ENCODE measurements around the gene PDE3A.
"Not testable (repeated sequence)": the region's sequence is repeated elsewhere in the genome, so short reads cannot be mapped to it uniquely, and the experiment has no call there.

PDE3A gene

GRCh38 chr12:20560935-20561334 is 192.6 kb downstream of the PDE3A start:
- no peak for FAIRE-seq

- no peak for FAIRE-seq
Measured at GRCh38 chr12:20561871-20562270, 193.5 kb downstream of the PDE3A start.

DNA sequence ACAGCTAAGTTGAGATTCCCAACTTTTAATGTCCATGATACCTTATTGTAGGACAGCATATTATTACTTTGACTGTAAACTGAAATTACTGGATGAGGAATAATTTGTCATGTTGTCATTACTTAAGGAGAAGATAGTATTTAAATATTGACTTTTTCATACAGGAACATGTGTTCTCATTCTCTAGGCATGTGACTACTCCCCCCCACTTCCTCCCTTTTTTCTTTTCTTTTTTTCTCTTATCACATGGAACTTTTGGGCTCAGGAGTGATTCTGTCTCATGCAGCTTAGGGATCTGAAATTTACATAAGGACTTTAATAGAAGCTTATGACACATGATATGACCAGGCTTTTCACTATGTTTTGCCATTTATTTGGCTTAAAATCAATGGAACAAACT is 199.1 kb downstream of the PDE3A start:
- no peak for FAIRE-seq

DNA sequence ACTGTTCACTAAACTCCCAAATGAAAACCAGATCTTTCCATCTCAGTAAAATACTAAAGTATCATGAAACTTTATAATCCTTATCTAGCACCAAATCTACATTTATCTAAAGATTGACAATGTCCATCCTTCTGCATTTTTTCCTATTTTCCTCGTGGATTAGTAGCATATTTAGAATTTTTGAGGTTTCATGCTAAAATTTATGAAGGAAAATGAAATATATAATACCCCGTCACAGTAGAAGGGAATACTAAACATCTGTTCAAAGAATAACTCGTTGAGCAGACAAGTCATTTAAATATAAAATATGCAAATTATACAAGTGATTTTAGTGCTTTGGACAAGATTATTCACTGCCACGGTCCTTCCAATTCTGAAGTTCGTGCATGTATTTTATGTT is 204.1 kb downstream of the PDE3A start:
- no peak for FAIRE-seq

DNA sequence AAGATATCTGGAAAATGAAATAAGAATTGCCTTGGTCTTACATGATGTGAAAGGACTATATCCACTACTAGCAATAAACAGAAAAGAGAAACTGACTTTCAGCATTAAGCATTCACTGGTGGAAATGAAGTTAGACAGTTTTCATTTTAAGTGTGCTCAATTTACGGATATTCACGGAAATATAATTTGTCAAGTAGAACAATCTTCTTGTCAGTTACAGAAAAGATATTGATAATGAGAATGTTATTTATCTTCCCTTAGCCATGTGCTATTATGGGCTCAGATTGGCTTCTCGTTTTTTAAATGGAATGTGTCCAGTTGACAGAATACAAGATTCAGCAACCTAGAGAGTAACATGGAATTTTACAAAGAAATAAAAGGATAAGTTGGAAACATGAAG is 208.2 kb downstream of the PDE3A start:
- FAIRE-seq = no peak

- FAIRE-seq = no peak
Measured at GRCh38 chr12:20577054-20577453, 208.7 kb downstream of the PDE3A start.

GRCh38 chr12:20578142-20578541 is 209.8 kb downstream of the PDE3A start:
- FAIRE-seq = no peak

DNA sequence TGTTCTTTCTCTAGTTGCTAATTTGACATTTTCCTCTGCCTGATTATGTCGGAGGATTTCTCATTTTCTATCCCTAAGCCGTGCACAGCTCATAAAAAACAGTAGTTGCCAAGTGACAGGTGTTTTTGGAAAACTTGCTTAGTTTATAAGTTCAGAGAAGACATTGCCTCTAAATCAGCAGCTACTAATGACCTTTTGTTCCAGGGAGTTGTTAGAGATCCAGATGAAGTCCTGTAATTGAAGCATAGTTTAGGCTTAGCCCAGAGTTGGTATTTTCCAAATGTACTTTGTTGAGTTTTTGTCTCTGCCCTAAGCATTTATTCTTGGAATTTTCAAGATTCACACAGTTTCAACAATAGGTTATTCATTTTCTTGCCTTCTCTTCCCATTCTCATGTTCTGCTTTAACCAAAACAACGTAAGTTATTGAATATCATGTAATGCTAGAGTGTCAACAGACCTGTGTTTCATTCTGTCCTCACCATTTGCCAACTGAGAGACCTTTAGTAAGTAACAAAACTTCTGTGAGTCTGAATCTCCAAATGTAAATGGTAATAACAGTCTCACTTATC is 216.8 kb downstream of the PDE3A start:
- FAIRE-seq = no peak

- no peak for FAIRE-seq
Measured at GRCh38 chr12:20585913-20586312, 217.6 kb downstream of the PDE3A start.

DNA sequence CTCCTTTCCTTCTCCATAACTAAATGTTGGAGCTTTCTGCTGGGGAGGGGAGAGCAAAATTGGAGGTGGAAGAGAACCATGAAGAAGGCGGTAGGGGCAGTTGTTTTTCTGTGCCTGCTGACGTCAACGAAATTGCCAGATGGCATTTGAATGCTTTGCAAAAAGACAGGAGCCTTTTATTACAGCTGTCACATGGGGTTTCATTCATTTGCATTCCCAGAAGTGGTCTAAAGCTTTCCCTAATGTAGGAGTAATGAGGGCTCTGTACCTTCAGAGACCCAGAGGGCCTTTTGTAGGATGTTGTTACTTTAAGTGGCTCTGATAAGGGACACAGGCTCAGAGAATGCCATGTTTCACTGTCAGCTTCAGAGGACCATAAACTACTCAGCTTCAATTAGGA is 219.7 kb downstream of the PDE3A start:
- no peak for FAIRE-seq

- FAIRE-seq = no peak
Measured at GRCh38 chr12:20590570-20590969, 222.2 kb downstream of the PDE3A start.

DNA sequence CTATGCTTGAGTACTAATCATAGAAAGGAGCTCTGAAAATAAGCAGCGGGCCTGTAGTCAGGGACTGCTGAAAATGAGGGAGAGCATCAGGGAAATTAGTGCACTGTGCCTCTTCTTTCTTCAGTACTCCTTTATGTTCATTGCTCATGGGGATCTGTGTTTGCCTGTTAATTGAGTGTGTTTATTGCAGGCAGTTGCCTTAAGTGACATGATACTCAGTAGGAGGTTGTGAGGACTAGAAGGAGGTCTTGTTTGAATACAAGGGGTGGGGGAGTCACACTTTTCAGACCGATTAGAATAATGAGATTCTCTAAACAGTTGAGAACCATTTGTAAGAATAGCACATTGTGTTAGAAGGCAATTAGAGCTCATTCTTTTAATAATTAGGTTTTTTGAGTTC is 224.2 kb downstream of the PDE3A start:
- no peak for FAIRE-seq

DNA sequence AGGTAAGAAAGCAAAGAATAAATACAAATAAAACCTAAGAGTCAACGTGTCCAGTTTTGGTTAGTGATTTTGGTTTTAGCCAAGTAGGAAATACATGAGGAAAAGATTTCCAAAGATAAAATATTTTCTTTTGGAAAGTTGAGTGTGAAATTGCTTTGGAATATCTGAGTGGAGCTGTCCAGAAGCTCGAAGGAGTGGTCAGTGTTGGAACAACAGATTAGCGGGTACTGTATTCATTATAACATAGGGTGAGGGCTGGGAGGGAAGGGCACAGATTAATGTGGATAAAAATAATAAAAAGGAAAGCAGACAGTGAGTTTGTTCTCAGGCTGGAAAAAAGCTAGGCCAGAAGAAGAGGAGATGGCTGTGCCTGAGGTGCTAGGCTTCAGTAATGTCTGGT is 225.3 kb downstream of the PDE3A start:
- no peak for FAIRE-seq

DNA sequence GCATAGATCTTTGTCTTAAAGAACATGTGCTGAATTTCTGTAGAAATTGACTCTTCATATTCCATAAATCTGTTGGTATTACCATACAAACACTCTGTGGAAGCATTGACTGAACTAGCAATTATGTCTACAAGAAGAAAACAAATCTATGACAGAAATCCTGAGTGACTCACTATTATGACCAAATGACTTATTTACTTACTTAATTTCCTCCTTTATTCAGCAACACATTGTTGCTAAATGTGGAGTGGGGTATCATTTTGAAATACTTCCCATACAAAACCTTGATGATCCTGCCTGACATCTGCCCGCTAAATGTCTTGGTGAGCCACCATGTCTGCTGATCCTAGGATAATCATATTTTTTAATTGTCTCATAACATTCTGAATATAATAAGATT is 227.7 kb downstream of the PDE3A start:
- FAIRE-seq = no peak

GRCh38 chr12:20599757-20600156 is 231.4 kb downstream of the PDE3A start:
- FAIRE-seq = no peak

DNA sequence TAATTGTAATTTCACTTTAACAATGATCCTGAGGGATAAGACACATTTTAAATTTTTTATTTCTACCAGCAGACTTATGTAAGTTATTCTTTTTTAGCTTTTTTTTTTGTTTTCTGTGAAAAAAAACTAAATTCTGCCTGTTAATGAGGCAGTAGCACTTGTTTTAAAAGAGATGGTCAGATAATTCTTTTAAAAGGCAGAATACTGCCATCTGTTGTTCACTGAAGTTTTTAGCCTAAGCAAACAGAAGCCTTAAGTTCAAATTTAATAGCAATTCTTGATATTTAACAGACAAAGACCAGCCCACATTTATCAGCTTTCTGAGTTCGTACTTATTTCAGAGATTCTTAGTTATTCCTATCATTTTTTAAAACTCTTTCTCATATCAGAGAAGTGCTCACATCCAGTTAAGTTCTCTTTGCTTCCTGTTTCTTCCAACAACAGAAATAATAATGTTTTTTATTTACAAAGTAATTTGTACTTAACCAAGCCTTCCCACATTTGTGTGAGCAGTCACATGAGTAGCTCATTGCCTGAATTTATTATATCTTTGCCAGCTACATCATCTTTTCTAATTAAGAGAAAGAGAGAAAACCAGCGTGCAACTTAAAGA is 233.4 kb downstream of the PDE3A start:
- peak; percentile 71 for FAIRE-seq

DNA sequence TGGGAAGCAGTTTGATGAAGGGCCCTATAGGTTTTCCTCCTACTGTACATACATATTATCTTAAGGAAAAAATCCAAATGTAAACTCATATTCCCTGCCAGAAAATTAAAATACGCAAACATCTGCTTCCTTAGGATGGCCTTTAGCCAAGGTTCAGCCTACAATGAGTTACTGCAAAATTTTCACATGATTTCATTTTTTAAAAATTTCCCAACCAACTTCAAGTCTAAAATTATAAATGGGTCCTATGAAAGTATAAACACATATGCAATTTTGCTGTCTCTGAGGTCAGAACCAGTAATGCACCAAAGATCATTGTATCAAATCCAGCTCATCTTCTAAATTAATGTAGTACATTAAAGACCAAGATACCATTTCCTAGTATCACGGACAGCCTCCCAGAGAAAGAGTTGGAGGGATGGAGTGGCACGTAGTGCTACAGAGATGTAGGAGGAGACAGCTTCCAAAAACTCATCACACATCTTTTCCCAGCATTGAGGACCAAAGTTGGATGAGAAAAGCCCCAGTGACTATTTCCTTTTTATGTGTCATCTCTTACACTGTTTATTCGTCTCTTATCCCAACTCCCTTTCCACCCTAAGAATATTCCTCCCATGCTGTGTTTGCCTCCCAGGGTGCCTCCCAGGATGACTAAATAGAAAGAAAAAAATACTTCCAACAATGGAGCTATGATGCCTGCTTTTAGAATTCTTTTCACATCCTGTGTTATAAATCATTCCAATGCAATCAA is 234.5 kb downstream of the PDE3A start:
- FAIRE-seq = no peak

GRCh38 chr12:20604408-20605067 is 236.2 kb downstream of the PDE3A start:
- FAIRE-seq = no peak

DNA sequence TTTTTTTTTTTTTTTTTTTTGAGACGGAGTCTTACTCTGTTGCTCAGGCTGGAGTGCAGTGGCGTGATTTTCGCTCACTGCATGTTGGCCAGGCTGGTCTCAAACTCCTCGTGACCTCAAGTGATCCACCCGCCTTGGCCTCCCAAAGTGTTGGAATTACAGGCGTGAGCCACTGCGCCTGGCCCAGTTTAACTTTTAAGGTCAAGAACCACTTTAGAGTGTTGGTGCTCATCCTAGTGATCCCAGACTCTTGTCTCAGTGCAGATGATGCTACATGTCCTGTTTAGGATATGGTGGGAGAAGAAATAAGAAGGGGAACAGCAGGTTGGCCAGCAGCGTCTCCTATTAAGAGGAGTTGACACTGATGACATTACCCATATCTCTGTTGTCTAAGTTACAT is 246.7 kb downstream of the PDE3A start:
- FAIRE-seq = not testable (repeated sequence)

DNA sequence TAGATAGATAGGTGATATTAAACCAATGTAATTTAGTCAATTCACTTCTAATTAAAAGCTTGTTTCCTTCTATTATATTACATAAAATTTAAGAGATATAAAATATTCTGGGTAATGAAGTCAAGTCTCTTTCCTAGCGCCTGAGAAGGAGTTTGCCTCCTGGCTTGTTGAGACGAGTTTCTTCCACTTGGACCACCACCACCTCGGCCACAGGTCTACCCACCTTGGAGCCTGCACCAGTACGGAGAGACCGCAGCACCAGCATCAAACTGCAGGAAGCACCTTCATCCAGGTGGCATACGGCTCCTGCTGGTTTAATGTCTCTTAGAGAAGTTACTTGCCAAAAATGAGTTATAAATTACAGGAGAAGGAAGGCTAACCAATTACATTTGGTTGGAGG is 247.8 kb downstream of the PDE3A start:
- FAIRE-seq = no peak

DNA sequence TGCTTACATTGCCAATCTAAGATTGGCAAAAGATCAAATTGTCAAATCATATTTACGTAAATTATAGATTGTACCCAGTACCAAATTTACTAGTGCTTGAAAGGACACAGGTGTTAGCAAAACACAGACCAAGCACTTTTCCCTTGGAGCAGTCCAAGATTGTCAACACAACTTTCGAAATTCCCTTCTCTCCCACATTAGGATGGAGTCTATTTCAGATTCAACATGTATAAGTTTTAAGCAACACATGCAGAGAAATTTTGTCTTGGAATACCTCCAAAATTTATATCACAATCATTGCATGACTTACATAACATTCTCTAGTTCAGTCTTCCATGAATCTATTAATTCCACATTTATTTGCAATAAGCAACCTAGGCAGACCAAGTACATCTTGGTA is 251.9 kb downstream of the PDE3A start:
- FAIRE-seq = no peak

DNA sequence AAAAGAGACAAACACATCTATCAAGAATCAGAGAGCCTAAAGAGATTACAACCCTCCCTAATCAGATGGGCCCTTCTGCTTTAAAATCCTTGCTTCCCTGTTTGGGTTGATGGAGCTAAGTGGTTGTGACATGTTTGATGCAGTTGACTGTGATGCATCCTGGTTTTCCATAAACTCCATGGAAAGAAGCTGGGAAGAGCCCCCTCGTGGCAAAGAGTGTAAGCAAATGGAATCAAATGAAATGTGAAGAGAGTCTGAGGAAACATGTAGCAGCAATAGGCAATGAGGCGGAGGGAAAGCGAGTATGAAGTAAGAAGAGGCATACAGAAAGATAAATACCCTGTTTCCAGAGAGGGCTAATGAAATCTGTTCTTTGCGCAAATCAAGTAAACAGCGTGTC is 256.4 kb downstream of the PDE3A start:
- no peak for FAIRE-seq

- no peak for FAIRE-seq
Measured at GRCh38 chr12:20625531-20625930, 257.2 kb downstream of the PDE3A start.
